Osteocyte (in vitro differentiated cells): ENCODE results near the gene DNAH1. TPM values are rescaled to one million over a fixed set of nuclear protein-coding genes. Genes with fewer than 3 reads are reported as not detected.

Experiments used
- DNase-seq: peaks from one replicate; pipeline ENCODE4 v3.0.0; 2021; ENCODE audit warnings: mixed read lengths; ENCODE audit not compliant: unreplicated experiment; ENCODE audit errors: extremely low spot score
- H3K27ac Mint-ChIP-seq: one replicate; pipeline ENCODE4 v1.8.0; 2021; ENCODE audit warnings: mild to moderate bottlenecking, mixed read lengths; ENCODE audit not compliant: unreplicated experiment
- H3K27me3 Mint-ChIP-seq: one replicate; pipeline ENCODE4 v1.8.0; 2021; ENCODE audit warnings: mixed read lengths; ENCODE audit not compliant: unreplicated experiment
- H3K36me3 Mint-ChIP-seq: one replicate; pipeline ENCODE4 v1.8.0; 2021; ENCODE audit warnings: mixed read lengths; ENCODE audit not compliant: unreplicated experiment
- H3K4me1 Mint-ChIP-seq: one replicate; pipeline ENCODE4 v1.8.0; 2021; ENCODE audit warnings: mixed read lengths; ENCODE audit not compliant: unreplicated experiment
- H3K4me3 Mint-ChIP-seq: one replicate; pipeline ENCODE4 v1.8.0; 2021; ENCODE audit warnings: mild to moderate bottlenecking, moderate library complexity, mixed read lengths; ENCODE audit not compliant: unreplicated experiment
- H3K9me3 Mint-ChIP-seq: one replicate; pipeline ENCODE4 v1.8.0; 2021; ENCODE audit warnings: mixed read lengths; ENCODE audit not compliant: unreplicated experiment
- CTCF ChIP-seq: fragments of 200-600 bp; sonication (generic); IDR thresholded peaks from 2 replicates; pipeline ENCODE4 v1.5.0; 2021; ENCODE audit warnings: antibody characterized with exemption, mild to moderate bottlenecking, moderate library complexity
- total RNA-seq: library from RNA; stranded (reverse); gene quantifications from 2 replicates; pipeline ENCODE4 v1.2.1, GENCODE V29; 2021

The DNAH1 gene
- total RNA-seq, 1 donor from 2014 or later = 9.7 TPM

- no peaks in the 10 kb centered on the region for H3K4me1 Mint-ChIP-seq
- TF ChIP-seq CTCF = no peak
- H3K4me3 Mint-ChIP-seq = no peak overlapping the region
- DNase-seq = no peak
- no peak overlapping the region for H3K27ac Mint-ChIP-seq
- peaks cover 4% of the 10 kb centered on the region for H3K36me3 Mint-ChIP-seq
- H3K27me3 Mint-ChIP-seq = no peaks in the 10 kb centered on the region
- H3K9me3 Mint-ChIP-seq = no peaks in the 10 kb centered on the region
Measured at GRCh38 chr3:52420388-52420787, 104.3 kb downstream of the DNAH1 start.

DNA sequence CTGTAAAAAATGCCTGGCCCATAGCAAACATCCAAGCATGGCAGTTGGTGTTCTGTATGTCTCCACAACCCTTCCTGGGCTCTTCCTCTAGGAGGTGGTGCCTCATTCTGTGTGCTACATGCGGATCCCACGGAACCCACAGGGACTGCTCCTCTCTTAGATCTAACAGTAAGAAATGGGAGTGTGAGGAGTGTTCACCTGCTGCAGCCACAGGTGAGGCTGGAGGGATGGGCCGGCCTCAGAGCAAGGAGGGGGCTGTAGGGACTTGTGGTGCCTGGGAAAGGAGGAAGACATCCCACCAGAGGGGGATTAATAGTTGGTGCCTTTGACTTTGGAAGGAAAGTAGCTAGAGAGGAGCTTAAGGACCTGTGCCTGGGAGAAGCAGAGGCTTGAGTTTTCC lies 106.5 kb downstream of the DNAH1 start:
- no peak for DNase-seq
- Mint-ChIP-seq H3K27ac (no peak overlapping the region), H3K4me1 (no peaks in the 10 kb centered on the region), H3K36me3 (peaks cover 3% of the 10 kb centered on the region), H3K4me3 (no peak overlapping the region), H3K9me3 (no peaks in the 10 kb centered on the region), H3K27me3 (no peaks in the 10 kb centered on the region)
- TF ChIP-seq CTCF = no peak

GRCh38 chr3:52423173-52423572 lies 107.1 kb downstream of the DNAH1 start:
- Mint-ChIP-seq H3K27me3 (peaks cover 3% of the 10 kb centered on the region), H3K9me3 (no peaks in the 10 kb centered on the region), H3K27ac (no peak overlapping the region), H3K4me1 (no peaks in the 10 kb centered on the region), H3K36me3 (peaks cover 3% of the 10 kb centered on the region), H3K4me3 (no peak overlapping the region)
- no peak for DNase-seq
- TF ChIP-seq CTCF = no peak

GRCh38 chr3:52428151-52429005 lies 112.3 kb downstream of the DNAH1 start:
- Mint-ChIP-seq H3K36me3 (no peaks in the 10 kb centered on the region), H3K27ac (no peak overlapping the region), H3K27me3 (peaks cover 3% of the 10 kb centered on the region), H3K9me3 (no peaks in the 10 kb centered on the region), H3K4me1 (no peaks in the 10 kb centered on the region), H3K4me3 (no peak overlapping the region)
- no peak for DNase-seq
- TF ChIP-seq CTCF = peak; percentile 82

DNA sequence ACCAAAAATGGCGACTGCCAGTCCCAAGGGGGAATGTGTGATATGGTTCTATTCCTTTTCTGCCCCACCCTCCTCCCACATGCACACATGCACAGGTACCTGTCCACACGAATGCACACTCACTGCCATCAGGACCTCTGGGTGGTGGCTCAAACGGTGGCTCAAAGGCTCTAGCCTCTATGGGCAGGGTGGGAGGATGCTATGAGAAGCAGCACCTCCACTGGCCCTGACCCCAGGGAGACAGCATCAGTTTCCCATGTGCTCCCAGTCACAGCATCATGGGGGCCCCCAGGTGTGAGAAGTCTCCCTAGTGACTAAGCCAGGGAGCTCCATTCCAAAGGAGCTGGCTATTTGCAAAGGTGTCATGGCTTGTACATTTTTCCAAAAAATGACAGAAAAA lies 112.9 kb downstream of the DNAH1 start:
- peaks cover 6% of the 10 kb centered on the region for H3K27me3 Mint-ChIP-seq
- no peak for TF ChIP-seq CTCF
- no peaks in the 10 kb centered on the region for H3K36me3 Mint-ChIP-seq
- H3K4me1 Mint-ChIP-seq = no peaks in the 10 kb centered on the region
- DNase-seq = no peak
- no peak overlapping the region for H3K4me3 Mint-ChIP-seq
- no peaks in the 10 kb centered on the region for H3K9me3 Mint-ChIP-seq
- no peak overlapping the region for H3K27ac Mint-ChIP-seq
